ENCODE results near the gene ECI1.

Gene ECI1

DNA sequence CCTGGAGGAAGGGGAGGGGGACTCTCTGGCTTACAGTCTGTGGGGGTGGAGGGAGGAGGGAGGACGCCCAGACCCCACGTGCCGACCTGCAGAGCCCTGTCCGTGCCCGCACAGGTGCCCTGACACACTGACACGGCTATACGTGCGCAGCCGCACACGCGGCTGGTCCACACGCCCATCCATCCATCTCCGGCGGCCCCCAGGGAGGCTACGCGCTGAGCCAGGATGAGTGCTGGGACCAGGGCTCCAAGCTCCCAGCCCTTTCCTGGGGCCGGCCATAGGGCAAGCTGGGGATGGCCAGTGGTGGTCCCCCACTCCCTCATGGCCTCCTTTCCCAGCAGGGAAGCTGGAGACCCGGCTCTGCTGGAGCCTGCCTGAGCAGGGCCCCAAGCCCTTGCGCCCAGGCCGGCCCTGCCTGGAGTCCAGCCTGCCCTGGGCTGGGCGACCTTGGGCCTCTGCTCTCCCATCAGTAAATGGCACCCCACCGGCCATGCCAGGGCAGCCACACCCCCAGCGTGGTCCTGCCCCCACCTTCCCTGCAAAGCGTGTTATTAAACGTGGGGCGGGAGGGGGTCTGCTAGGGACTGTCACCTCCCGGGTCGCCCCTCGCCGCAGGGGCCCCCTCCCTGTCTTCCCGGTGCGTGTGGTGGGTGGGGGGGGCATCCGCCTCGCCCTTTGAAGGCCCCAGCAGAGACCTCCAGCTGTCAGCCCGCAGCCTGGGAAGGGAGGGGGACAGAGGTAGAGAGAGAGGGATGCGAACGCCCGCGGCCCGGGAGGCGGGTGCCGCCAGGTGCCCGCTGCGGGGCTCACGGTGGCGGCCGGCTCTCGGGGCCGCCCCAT, 55.8 kb downstream of the ECI1 start:
- no peak for DNase-seq (ENCODE audit: low read depth)

DNA sequence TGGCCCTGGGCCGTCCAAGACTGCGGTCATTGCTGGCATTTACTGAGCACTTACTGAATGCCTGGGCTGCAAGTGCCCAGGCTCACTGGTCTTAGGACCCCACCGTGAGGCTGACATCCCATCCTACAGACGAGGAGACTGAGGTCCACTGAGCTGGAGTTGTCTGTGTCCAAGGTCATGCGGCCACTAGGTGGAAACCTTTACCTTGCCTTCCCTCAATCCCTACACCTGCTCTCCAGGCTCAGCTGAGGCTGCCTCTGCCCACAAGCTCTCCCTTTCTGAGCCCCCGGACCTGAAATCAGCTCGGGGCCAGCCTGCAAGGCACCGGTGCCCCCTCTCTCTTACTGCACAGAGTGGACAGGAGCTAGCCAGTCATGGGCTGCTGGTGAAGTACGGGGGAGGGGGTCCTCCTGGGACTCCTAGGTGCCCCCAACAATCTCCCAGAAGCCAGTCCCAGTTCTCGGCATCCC, 56.5 kb downstream of the ECI1 start:
- no peak for DNase-seq (ENCODE audit: low read depth)

DNA sequence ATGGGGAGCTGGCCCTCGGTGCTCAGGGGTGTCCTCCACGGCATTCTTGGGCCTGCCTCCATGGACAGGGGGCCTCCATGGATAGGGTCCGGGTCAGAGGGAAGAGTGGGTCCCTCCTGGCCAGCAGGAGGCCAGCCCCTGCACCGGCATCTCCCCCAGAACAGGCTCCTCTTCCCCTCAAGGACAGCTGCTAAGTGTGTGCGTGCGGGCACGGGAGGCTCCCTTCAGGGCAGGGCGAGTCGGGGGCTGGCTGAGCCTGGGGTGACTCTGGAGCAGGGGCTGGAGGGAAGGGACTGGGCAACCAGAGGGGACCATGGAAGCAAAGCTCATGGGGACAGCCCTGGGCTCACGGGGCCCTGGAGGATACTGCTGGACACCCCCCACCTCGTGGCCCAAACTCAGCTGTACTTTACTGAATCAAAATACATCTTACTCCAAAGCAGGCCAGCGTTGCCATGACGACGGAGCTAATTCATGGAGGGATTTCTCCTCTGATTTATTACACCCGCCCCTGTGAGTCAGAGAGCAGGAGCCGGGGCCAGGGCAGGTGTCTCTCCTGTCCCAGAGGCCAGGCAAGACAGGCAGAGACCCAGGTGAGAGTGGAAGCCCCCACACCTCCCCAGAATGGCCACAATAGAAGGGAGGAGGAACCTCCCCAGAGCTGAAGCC, 57.1 kb downstream of the ECI1 start:
- no peak for DNase-seq (ENCODE audit: low read depth)

DNA sequence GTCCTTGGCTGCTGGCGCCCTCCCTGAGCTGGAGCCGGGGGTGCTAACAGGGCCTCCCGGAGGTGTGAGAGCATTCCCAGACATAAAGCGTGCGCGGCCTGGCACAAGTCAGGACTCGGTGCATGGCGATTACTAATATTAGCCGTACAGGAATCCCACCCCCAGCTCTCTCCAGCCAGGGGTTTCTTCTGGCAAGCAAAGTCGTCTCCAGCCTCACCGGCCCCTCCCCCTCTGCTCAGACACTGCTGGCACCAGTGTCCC, 60.0 kb downstream of the ECI1 start:
- no peak for DNase-seq (ENCODE audit: low read depth)

DNA sequence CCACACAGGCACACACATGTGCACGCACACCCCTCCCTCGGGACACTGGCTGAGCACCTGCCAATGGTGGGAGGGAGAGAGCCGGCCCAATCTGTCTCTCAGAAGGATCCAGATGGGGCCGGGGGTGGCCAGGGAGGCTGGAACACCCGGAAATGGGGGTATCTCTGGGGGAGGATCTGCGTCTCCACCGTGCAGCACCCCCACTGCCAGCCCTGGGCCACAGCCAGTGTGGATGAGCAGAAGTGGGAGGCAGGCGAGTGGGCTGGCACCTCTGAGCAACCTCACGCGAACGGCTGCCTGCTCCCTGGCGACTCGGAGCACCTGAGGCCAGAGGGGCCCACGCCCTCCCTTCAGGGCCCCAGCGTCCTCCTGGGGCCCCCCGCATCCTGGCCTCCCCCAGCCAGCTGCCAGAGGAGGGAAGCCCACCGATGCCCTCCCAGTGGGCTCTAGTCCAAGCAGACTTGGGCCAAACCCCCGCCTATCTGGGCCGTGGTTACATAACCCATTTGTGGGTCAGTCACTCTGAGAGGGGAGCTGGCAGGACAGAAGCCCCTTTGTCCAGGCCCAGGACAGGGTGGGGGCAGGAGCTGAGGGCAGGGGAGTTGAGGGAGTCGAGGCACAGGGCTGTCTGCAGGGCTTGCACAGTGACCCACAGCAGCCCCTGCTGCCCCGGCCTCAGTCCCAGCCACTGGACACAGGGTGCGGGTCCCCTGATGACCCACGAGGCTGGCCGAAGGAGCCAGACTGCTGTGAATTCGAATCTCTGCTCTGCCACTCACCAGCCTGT, 60.5 kb downstream of the ECI1 start:
- DNase-seq (ENCODE audit: low read depth): no peak

DNA sequence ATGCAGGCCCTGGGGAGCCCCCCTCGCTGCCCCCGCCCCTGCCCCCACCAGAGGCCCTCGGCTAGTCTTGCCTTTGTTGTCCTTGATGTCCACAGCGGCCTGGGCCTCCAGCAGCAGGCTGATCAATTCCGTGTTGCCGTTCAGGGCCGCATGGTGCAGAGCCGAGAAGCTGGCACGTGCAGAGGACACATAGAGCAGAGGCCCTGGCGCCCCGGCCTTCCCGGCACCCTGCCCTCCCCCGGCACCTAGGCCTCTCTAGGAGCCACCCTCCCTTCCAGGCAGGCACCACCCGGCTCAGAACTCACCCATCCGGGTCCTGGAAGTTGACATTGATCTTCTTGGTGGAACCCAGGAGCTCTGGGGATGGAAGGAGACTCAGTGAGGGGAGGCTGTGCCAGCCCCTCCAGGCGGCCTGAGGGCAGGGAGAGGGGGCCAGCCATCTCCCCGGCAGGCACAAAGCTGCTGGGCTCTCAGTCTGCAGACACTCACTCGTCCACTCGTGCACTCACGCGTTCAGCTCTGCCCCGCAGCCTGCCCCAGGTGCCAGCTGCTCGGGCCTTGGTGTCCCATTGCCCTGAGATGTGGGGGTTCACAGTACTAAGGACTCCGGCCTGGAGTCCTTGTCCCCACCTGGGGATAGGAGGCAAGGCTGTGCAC, 61.3 kb downstream of the ECI1 start:
- no peak for DNase-seq (ENCODE audit: low read depth)
